Measurements from ENCODE around the gene SF3B3.
"Not testable (repeated sequence)": the region's sequence is repeated elsewhere in the genome, so short reads cannot be mapped to it uniquely, and the experiment has no call there.

The SF3B3 gene

DNA sequence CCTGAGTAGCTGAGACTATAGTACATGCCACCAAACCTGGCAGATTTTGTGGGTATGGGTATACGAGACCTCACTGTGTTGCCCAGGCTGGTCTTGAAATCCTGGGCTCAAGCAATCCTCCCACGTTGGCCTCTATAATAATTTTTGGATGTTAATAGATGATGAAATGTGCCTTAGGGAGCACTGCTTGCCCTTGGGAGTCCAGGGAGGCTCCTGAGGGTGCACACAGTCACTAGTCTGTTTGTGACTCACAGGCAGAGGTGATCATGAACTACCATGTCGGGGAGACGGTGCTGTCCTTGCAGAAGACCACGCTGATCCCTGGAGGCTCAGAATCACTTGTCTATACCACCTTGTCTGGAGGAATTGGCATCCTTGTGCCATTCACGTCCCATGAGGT, 46.1 kb downstream of the SF3B3 start:
- no peak for DNase-seq

DNA sequence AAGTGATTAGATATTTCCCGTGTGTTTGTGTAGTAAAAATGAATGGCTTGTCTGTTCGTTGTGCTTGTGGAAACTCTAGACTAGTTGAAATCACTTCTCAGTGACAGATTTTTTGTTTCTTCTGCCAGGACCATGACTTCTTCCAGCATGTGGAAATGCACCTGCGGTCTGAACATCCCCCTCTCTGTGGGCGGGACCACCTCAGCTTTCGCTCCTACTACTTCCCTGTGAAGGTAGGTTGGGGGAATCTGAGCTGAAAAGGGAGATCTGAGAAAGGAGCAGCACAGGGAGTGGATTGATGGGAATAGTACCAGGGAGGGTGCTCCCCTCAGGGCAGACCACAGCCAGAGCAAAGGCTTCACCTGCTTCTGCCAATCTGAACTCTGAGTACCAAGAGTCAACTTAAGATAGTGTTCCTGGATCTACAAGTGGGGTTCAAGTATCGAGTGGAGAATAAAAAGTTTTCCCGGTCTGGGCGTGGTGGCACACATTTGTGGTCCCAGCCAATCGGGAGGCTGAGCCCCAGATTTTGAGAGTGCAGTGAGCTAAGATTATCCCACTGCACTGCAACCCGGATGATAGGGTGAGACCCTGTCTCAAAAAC, 47.5 kb downstream of the SF3B3 start:
- no peak for DNase-seq

DNA sequence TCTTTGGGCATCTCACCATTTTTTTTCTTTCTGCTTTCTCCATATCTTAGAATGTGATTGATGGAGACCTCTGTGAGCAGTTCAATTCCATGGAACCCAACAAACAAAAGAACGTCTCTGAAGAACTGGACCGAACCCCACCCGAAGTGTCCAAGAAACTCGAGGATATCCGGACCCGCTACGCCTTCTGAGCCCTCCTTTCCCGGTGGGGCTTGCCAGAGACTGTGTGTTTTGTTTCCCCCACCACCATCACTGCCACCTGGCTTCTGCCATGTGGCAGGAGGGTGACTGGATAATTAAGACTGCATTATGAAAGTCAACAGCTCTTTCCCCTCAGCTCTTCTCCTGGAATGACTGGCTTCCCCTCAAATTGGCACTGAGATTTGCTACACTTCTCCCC, 48.0 kb downstream of the SF3B3 start:
- no peak for DNase-seq

DNA sequence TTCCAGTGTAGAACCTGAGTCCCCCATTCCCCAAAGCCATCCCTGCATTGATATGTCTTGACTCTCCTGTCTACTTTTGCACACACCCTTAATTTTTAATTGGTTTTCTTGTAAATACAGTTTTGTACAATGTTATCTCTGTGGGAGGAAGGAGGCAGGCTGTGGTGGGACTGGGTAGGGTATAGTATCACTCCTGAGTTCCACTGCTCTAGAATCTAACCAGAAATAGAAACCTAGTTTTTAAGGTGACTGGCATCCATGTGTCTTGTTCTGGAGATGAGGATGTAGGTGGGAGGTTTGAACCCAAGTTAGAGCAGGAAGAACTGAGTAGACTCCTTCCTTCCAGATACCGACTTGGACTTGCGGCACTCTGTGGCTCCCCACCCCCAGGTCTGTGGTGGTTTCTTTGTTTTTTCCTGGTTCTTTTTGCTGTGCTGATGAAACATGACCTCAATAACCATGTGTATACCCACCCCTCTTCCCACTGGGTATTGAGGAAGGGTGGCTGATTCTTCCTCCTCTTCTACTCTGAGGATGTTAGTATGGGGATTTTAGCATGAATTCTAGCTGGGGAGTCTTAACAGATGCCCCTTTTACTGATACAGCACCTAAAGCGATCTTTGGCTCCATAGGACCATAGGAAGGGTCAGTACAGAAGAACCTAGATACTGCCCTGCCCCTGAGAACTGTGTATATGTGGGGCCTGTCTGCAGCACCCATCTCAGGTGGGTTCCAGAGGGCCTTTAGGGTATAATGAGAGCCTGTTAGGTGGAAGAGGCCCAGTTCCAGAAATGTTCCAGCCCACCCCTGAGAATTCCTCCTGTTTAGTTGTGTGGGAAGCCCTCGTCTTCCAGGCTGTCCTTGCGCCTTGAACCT, 48.7 kb downstream of the SF3B3 start:
- DNase-seq, result no peak

DNA sequence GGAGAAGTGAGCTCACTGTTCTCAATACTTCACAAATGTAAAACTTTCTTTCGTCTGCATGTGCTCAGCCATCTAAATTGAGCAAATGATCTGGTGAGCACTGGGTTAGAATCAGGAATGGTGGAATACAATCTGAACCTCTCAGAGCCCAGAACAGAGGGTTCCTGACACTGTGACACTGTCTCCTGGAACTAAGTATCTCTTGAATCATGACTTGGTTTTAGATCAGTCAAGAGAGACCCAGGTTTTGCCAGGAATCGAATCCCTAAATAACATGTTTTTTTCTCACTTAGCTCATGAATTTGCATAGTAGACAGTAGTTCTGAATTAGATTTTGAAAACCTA, 49.3 kb downstream of the SF3B3 start:
- DNase-seq, result no peak

DNA sequence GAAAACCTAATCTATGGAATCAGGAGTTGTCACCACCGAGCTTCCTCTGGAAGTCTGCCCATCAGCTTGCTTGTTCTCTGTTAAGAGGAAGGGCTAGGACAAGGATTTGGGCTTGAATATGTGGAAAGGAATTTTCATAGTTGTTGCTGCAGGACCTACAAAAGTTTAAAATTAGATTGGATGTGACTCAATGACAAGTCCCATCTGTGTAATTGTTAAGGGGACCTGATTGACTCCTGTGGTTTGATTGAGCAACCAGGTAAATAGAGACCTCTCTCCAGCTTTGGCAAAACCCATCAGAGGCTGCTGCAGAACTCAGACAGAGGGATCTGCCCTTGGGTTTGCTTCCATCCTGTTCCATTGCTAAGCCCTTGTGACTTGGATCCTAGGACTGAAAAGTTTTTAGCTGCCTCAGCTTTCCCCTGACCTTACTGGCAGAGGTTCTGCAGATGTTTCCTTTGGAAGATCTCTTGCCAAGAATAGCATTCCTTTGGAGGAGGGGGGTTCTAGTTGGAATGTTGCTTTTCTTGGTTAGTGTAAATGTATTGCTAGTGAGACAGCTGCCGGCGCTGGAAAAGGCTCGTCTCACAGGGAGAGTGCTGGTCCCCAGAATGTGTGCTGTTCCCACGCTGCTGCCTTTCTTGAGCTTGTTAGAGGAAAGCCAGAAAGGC, 50.0 kb downstream of the SF3B3 start:
- no peak for DNase-seq

DNA sequence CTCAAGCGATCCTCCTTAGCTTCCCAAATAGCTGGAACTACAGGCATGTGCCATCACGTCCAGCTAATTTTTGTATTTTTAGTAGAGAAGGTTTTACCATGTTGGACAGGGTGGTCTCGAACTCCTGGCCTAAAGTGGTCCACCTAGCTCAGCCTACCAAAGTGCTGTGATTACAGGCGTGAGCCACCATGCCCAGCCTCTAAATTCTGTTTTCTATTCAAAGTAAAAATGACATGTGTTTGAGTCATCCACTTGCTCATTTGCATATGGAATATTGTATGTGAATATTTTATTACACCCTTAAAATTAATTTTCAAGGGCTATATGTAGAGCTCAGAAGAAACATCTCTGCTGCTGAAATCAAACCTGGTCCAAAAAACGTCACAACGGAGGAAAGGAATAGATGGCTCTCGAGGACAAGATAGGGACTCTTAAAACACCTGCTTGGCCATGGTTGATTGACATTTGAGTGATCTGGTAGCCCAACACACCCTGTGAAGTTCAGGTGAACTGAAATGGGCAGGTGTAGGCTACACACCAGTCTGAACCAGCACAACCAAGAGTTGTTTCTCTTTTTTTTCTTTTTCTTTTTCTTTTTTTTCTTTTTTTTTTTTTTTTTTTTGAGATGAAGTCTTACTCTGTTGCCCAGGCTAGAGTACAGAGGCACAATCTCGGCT, 51.1 kb downstream of the SF3B3 start:
- no peak for DNase-seq

DNA sequence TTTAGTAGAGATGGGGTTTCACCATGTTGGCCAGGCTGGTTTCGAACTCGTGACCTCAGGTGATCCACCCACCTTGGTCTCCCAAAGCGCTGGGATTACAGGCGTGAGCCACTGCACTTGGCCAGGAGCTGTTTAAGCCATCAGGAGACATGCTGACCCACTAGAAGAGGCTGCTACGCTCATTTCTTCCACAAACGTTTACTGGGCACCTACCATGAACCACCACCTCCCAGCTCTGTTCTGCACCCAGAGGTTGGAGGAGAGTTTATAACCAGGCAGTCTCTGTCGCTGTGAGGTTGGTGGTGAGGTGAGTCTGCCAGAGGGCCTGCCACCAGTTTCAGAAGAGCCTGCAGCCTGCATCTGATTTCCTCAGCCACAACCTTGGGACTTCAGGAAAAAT, 51.8 kb downstream of the SF3B3 start:
- no peak for DNase-seq

DNA sequence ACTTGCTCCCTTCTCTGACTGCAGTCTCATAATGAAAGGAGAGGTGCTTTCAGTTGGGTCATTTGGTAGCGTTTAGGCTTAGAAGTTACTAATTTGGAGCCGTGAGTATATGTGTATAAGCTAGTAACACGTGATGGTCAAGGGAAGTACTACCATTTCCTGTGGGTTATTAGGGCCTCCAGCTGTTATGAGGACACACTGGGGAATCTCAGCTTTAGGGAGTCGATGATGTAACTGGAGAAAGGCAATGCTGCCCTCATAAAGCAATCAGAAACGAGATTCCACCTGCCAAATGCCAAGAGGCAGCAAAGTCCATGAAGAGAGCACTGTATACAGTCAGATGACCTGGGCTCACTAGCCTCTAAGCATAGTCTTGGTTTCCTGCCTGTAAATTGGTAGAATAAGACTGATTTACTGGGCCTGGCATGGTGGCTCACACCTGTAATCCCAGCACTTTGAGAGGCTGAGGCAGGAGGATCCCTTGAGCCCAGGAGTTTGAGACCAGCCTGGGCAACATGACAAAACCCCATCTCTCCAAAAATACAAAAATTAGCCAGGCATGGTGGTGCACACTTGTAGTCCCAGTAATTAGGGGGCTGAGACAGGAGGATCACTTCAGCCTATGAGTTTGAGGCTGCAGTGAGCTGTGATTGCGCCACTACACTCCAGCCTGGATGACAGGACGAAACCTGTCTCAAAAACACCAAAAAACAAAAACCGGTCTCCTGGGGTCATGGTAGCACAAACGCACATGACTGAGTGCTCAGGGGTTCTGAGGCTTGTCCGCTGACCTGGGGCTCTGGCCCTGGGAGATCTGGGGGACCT, 53.0 kb downstream of the SF3B3 start:
- no peak for DNase-seq

DNA sequence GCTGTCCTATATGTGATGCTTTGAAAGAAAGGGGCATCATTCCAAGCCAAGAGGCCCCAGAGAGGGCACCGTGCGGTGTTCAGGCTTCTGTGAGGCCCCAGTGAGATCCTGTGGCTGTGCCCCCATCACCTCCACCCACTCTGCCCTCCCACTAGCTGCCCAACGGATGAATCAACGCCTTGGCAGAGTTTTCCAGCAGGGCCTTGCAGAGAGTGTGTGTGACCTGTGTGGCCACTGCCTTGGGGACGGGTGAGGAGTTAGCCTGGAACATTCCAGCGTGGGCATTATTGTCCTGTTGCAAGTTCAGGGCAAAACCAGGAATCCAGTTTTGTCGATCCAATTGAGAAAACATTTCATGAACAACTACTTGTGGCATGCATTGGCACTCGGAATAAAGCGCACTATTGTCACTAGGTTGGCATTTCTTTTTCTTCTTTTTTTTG, 53.7 kb downstream of the SF3B3 start:
- no peak for DNase-seq

DNA sequence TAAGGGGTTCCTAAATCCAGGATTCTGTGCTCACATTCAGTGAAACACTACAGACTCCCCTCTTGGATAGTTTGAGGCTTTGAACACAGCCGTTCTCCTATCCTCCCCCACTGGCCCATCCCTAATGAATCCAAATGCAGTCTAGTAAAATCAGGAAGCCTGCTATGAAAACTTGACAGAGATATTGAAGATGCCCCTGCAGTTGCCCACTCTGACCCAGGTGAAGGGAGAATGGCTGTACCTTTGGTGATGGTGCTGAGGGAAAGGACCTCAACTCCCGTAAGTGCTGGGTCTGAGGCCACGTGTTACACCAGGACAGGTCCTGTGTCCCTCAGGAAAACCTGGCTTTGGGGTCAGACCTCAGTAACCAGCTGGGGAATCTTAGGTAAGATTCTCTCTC, 54.4 kb downstream of the SF3B3 start:
- DNase-seq, result no peak

DNA sequence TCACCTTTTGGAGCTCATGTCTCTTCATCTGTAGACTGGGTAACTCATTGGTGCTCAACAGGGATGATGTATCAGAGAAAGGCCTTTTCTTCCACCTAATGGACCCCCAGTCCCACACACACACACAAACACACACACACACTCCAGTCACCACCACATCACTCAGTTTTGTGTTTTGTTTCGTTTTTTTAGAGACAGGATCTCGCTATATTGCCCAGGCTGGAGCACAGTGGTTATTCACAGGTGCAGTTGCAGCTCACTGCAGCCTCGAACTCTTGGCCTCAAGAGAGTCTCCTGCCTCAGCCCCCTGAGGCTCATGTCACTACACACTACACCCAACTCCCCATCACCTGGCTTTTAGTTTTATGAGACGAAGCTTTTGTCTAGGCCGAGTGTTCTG, 55.6 kb downstream of the SF3B3 start:
- no peak for DNase-seq

DNA sequence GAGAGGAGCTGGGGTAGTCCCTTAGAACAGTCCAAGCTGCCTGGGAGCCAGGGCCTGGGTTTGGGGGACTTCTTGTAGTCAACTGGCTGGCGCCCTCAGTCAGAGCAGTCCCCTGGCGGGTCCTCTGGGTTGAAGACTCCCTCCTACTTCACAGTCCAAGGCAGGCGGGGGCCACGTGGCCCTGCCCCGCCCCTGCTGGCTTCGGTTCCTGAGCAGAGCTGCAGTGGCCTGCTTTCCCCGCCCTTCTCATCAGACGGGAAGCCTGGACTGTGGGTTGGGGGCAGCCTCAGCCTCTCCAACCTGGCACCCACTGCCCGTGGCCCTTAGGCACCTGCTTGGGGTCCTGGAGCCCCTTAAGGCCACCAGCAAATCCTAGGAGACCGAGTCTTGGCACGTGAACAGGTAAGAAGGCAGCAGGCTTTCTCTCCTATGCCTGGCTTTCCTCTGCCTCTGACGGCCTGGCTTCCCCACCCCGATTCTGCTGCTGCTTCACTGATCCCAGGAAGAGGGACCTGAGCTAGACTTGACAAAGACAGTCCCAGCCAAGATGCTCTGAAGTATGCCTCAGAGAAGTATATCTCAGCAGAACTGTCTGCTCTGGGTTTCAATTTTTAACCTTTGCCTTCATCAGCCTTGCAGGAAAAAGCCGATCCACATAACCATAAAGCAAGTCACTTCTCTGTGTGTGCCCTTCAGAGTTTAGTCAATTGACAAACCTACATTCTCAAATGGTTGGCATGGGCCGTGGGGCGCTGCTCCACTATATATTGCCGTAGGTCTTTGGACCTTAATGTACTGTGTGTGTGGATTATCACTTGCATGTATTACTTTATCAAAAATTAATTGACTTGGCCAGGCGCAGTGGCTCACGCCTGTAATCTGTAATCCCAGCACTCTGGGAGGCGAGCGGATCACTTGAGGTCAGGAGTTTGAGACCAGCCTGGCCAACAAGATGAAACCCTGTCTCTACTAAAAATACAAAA, 56.3 kb downstream of the SF3B3 start:
- DNase-seq, result no peak

DNA sequence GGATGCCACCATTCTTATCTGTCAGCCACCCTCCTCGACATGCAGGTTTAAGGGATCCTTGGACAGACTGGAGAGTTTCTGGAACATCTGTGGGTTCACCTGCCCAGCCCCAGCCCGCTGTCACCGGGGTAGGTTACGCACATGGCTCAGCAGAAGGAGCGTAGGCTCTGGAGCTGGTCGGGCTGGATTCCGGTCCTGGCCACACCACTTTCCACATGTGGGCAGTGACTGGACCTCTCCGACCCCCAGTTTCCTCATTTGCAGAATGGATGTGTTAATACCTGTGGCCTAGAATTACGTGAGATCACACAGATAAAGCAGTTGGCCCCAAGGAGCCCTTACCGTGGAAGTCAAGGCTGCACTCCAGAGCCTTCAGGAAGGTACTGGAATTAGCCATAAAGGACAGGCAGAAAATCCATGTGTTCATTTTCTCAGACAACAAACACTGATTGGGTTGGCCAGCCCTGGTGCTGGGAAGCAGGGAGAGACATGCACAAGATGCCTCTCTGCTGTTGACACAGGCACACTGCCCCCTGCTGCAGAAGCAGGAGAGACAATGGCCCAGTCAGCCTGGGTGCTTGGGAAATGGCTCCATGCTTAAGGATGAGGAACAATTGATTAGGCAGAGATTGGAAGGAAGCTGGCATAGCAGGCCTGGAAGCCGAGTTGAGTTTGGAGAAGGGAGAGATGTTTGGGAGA, 58.8 kb downstream of the SF3B3 start:
- no peak for DNase-seq

DNA sequence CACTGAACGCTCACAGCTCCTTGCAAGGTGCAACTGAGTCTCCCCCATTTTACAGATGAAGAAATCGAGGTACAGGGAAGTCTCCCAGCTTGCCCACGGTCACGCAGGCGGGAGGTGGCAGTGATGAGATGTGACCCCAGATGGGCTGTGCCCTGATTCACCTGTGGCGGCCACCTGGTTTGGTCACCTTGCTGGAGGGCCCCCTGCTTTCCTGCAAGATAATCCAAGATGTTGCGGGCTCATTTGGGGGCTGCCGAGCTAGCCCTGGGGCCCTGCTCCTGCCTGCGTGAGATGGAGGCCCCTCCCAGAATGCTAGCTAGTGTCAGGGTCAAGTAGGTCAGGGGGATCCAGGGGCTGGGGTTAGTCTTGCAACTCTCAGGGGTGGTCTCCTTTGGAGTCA, 63.1 kb downstream of the SF3B3 start:
- no peak for DNase-seq

DNA sequence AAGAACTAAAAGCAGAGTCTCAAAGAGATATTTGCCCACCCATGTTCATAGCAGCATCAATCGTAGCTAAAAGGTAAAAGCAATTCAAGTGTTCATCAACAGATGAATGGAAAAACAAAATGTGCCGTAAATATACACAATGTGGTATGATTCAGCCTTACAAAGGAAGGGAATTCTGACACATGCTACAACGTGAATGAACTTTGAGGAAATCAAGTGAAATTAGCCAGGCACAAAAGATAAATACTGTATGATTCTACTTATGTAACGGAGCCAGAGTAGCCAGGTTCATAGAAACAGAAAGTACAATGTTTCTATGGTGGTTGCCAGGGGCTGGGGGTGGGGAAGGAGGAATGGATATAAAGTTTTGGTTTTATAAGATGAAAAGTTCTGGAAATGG, 64.9 kb downstream of the SF3B3 start:
- DNase-seq, result no peak

DNA sequence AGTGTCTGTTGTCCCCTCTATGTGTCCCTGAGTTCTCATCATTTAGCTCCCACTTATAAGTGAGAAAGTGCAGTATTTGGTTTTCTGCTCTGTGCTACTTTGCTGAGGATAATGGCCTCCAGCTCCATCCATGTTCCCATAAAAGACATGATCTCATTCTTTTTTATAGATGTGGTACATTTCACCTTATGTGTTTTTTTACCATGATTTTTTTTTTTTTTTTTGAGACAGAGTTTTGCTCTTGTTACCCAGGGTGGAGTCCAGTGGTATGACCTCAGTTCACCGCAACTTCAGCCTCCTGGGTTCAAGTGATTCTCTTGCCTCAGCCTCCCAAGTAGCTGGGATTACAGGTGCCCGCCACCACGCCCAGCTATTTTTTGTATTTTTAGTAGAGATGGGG, 65.8 kb downstream of the SF3B3 start:
- DNase-seq, result not testable (repeated sequence)

DNA sequence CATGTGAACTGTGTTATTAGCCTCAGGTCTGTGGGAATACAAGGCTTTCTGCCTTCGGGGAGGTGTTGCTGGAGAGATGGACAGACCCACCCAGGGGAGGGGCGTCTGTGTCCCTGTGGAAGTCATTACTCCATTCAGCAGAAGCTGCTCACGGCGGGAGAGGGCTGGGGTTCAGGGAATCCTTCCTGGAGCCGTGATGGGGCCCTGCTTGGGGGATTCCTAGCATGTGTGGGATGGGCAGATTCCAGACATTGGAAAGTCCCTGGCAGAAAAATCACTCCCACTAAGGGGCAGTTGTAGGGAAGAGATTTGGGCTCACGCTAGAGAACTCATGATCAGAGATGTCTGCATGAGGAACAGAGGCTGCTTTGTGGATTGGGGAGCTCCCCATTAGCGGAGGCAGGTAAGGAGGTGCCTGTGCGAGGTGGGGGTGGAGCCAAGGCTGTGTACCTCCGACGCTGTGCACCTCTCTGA, 66.4 kb downstream of the SF3B3 start:
- DNase-seq, result no peak

DNA sequence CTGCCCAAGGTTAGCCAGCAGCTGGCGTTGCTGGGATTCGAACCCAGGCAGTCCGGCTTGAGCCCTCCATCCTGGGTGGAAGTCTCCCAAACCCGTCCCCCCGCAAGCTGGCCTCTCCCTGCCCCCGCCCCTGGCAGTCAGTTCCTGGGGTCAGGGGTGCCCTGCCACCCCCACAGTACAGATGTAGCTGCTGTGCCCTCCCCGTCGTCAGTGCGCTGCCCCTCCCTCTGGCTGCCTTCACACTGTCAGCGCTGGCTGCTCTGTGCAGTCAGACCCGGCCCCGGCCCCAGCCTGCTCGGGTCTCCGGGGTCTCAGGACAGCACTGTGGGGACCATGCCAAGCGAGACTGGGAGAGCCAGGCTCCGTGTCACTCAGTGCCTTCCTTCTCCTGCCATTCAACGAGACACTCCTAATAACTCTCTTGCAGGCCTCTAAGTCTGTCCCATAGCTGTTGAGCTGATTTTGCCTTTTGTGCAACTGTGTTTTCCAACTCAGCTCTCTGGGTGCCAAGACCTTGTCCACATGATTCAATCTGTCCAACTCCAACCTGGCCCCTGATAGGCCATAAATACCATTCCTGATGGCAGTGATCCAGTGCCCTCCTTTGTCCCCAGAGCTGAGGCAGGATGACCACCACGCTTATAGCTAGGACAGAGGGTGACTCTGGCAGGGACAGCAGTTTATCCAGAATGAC, 67.3 kb downstream of the SF3B3 start:
- DNase-seq, result no peak

DNA sequence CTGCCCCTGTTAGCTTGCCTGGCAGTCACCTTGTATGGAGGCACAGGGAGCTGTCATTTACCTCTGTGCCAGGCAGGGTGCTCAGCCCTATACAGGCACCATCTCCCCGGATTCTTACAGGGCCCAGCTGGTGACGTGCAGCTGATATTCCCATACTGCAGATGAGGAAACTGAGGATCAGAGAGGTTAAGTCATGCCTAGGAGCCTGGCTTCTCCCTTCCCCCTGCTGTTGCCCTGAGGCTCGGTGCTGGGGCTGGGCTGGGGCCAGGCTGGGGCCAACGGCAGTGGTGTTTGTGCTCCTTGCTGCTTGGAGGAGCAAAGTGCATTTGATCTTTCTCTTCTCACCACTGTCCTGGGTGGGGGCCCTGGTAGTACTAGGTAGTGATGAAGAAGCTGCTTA, 68.0 kb downstream of the SF3B3 start:
- DNase-seq, result no peak
